Measurements from ENCODE around the gene ECHDC3.
"Not testable (repeated sequence)": the region's sequence is repeated elsewhere in the genome, so short reads cannot be mapped to it uniquely, and the experiment has no call there.

GRCh38 chr10:11708801-11709200, 33.4 kb upstream of the ECHDC3 start:
- not testable (repeated sequence) for TF ChIP-seq EZH2phosphoT487 (IDR thresholded peaks at IDR 0.05; ENCODE audit: insufficient read depth, low read depth); EZH2 (IDR thresholded peaks at IDR 0.05; ENCODE audit: insufficient read depth, poor library complexity, severe bottlenecking)
